Hematopoietic multipotent progenitor cell (in vitro differentiated cells): ENCODE measurements around the gene EVA1B. TPM values are rescaled to one million over a fixed set of nuclear protein-coding genes. Genes with fewer than 3 reads are reported as not detected.
A peak's percentile ranks its signal among the peaks of the same experiment; 100 is the strongest.

ENCODE experiments used
- DNase-seq, 3 donors: peaks; one replicate each; pipeline ENCODE4 v3.0.0-alpha.2; 2011 to 2015; ENCODE audit warnings: low read depth in 2 of 3, low spot score in 2 of 3
- total RNA-seq: library from RNA; depleted of rRNA; stranded (reverse); fragments of >200 nt; gene quantifications from one replicate; pipeline ENCODE4 v1.2.3, GENCODE V29; 2012

Gene EVA1B
- total RNA-seq, 1 donor = 143 TPM

- DNase-seq = peak in 1 of 3 donors; percentile 41
These were observed 2.1 kb downstream of the EVA1B start for GRCh38 chr1:36321119-36321951.

GRCh38 chr1:36320767-36321118 is 2.7 kb downstream of the EVA1B start:
- no peak for DNase-seq

GRCh38 chr1:36320291-36320761 is 3.1 kb downstream of the EVA1B start:
- DNase-seq = peak in 2 of 3 donors; percentile 58 to 84

DNA sequence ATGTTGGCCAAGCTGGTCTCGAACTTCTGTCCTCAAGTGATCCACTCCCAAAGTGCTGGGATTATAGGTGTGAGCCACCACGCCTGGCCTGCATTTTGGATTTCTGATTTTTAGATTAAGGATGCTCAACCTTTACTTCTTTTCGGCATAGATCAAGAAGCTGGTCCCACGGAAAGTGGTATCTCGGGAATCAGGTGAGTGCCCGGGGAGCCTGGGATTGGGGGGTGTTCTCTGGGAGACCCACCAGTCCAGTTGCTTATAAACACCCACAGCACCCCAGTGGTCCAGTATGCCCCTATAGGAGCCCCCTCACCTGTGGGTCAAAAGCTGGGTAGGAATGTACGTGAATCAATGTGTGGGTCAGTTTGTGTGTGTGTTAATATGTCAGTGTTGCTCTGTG is 14.0 kb downstream of the EVA1B start:
- DNase-seq = no peak

GRCh38 chr1:36307601-36308330 is 15.7 kb downstream of the EVA1B start:
- no peak for DNase-seq

GRCh38 chr1:36306902-36307456 is 16.5 kb downstream of the EVA1B start:
- peak; percentile 82 to 94 (median 91) for DNase-seq

- DNase-seq = no peak
These were observed 17.1 kb downstream of the EVA1B start, which contains the start of gene SH3D21 for GRCh38 chr1:36306210-36306901. SH3D21 (plus strand) TSS chr1:36306368; CDS start chr1:36306421, 53 bp downstream.

- no peak for DNase-seq
These were observed 17.6 kb downstream of the EVA1B start for GRCh38 chr1:36305915-36306209.

- DNase-seq = no peak
These were observed 18.2 kb downstream of the EVA1B start for GRCh38 chr1:36304970-36305914.

- peak in 2 of 3 donors; percentile 72 for DNase-seq
These were observed 18.9 kb downstream of the EVA1B start for GRCh38 chr1:36304521-36304920.

DNA sequence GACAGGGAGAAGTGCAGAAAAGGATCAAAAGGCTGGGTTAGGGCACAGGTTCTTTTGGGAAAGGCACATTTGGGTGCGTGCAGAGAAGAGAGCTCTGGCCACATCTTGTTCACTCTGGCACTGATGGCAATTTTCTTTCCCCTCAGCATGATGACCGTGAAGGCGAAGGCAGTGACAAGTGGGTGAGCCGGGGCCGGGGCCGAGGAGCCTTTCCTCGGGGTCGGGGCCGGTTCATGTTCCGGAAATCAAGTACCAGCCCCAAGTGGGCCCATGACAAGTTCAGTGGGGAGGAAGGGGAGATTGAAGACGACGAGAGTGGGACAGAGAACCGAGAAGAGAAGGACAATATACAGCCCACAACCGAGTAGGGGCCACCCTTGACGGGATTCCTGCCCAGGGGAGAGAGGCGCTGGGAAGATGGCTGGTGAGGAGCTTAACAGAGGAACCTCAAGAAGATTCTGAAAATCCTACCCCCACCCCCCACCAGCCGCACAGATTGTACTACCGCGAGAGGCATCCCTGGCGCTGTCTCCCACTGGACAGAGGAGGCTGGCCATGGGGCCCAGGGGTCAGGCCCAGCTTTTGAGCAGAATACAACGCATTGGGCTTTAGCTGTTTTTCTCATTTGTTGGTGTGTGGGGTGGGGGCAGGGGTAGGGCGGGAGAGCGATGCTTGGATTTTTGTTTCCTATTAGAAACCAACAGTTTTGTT is 19.6 kb downstream of the EVA1B start:
- DNase-seq = no peak

GRCh38 chr1:36303244-36303643 is 20.2 kb downstream of the EVA1B start:
- no peak for DNase-seq

- no peak for DNase-seq
These were observed 22.2 kb downstream of the EVA1B start for GRCh38 chr1:36301220-36301619.

GRCh38 chr1:36300526-36300925 is 22.9 kb downstream of the EVA1B start:
- no peak for DNase-seq

DNA sequence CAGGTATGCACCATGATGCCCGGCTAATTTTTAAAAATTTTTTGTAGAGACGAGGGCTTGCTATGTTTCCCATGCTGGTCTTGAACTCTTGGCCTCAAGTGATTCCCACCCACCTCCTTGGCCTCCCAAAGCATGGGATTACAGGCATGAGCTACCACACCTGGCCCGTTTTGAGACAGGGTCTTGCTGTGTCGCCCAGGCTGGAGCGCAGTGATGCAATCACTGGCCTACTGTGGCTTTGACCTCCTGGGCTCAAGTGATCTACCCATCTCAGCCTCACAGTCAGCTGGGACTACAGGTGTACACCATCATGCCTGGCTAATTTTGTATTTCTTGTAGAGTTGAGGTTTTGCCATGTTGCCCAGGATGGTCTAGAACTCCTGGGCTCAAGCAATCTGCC is 24.8 kb downstream of the EVA1B start:
- no peak for DNase-seq

DNA sequence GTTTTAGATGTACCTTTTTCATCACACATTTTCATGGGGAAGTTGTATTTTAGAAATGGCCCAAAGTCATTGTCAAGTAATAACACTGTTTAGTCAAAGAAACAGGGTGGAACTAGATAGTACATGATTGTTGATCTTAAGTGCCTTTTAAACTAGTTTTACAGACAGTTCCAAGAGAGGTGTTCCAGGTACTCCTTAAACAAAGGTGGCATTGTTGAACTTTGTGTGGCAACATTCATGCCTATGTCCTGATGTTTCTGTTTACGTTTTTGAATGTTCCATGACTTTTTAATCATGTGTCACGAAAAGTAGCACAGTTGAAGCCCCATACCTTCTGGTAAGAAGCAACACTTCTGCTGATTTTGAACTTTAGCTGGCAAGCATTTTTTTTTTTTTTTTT is 26.4 kb downstream of the EVA1B start:
- DNase-seq = no peak

DNA sequence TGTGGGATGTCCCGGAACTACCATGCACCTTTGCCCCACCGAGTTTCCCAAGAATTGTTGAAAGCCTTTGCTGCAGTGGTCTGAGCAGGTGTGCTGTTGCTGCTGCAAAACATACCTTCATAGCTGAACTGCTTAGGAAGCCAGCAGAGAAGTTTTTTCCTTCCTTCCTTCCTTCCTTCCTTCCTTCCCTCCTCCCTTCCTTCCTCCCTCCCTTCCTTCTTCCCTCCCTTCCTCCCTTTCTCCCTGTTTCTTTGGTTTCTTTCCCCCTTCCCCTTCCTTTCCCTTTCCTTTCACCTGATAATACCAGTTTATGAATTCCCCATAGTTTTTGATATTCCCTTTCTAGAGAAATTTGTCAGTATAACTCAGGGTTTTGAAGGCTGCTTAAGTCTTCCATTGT is 28.1 kb downstream of the EVA1B start:
- DNase-seq = no peak

GRCh38 chr1:36287595-36287994 is 35.9 kb downstream of the EVA1B start:
- no peak for DNase-seq

DNA sequence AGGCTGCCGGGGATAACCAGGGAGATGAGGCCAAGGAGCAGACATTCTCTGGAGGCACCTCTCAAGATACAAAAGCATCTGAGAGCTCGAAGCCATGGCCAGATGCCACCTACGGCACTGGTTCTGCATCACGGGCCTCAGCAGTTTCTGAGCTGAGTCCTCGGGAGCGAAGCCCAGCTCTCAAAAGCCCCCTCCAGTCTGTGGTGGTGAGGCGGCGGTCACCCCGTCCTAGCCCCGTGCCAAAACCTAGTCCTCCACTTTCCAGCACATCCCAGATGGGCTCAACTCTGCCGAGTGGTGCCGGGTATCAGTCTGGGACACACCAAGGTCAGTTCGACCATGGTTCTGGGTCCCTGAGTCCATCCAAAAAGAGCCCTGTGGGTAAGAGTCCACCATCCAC is 36.6 kb downstream of the EVA1B start:
- DNase-seq = no peak
